Heart left ventricle (tissue), 16 donors: ENCODE data around the gene CAMTA1. TPM values are rescaled to one million over a fixed set of nuclear protein-coding genes. Genes with fewer than 3 reads are reported as not detected.

Experiments
- ATAC-seq, 4 donors: fragments of 200-7000 bp; cut with Tn5 transposase; one replicate each; pipeline ENCODE4 v1.9.1; 2020 to 2022; ENCODE audit warnings: moderate library complexity in 4 of 4, mild to moderate bottlenecking in 3 of 4, moderate number of reproducible peaks in 1 of 4
- DNase-seq, 5 donors: peaks; one replicate each; pipeline ENCODE4 v3.0.0-alpha.2; 2020
- H3K27ac ChIP-seq, 12 donors: fragments of 200-600 bp; sonication (generic) in 4 of 12; one replicate each; pipeline versions ENCODE4 v1.5.0 to v1.8.0; 2016 to 2022; ENCODE audit warnings: mild to moderate bottlenecking in 2 of 12
- H3K27me3 ChIP-seq, 9 donors: fragments of 200-600 bp; sonication (generic) in 2 of 9; one replicate each; pipeline versions ENCODE4 v1.5.1 to v1.8.0; 2016 to 2022; ENCODE audit warnings: mild to moderate bottlenecking in 3 of 9
- H3K36me3 ChIP-seq, 9 donors: fragments of 200-600 bp; sonication (generic) in 2 of 9; one replicate each; pipeline versions ENCODE4 v1.5.0 to v1.8.0; 2018 to 2022; ENCODE audit warnings: mild to moderate bottlenecking in 2 of 9
- H3K4me1 ChIP-seq, 12 donors: fragments of 200-600 bp; sonication (generic) in 4 of 12; one replicate each; pipeline versions ENCODE4 v1.5.0 to v1.8.0; 2016 to 2022; ENCODE audit warnings: mild to moderate bottlenecking in 3 of 12
- H3K4me3 ChIP-seq, 12 donors: fragments of 200-600 bp; sonication (generic) in 4 of 12; one replicate each; pipeline versions ENCODE4 v1.5.0 to v1.8.0; 2017 to 2022; ENCODE audit warnings: mild to moderate bottlenecking in 9 of 12, moderate library complexity in 4 of 12
- H3K9me3 ChIP-seq, 12 donors: fragments of 200-600 bp; sonication (generic) in 4 of 12; one replicate each; pipeline versions ENCODE4 v1.5.0 to v1.8.0; 2016 to 2022; ENCODE audit warnings: mild to moderate bottlenecking in 1 of 12
- CTCF ChIP-seq, 12 donors: fragments of 200-600 bp; sonication (generic) in 4 of 12; IDR thresholded peaks; one replicate each; pipeline versions ENCODE4 v1.5.0 to v1.8.0; 2018 to 2022; ENCODE audit warnings: antibody characterized with exemption in 12 of 12, mild to moderate bottlenecking in 5 of 12
- POLR2A ChIP-seq, 2 donors: fragments of 450-650 bp; IDR thresholded peaks; one replicate each; pipeline ENCODE4 v1.6.1; 2017; ENCODE audit warnings: antibody characterized with exemption in 2 of 2, mild to moderate bottlenecking in 2 of 2, moderate library complexity in 2 of 2
- WGBS, 4 donors: extraction: QIAGEN DNeasy Blood & Tissue Kit in 2 of 4; methylation state at CpG; one replicate each; pipeline versions ENCODE4 v1.1.5 to v1.1.7; 2013 to 2018; 5-methylcytosine and 5-hydroxymethylcytosine counted together
- intact Hi-C, 10 donors: fragments of 100-400 bp; cut with DNase I; formaldehyde crosslinking; loops; one replicate each; pipeline versions ENCODE4 v1.11.1 to v1.14.2; 2022
- polyA plus RNA-seq, 2 donors: library from polyadenylated mRNA; stranded (reverse); fragments of 200-250 nt; gene quantifications; one replicate each; pipeline ENCODE4 v1.2.3, GENCODE V29; 2013
- total RNA-seq, 9 donors: library from RNA; depleted of rRNA in 2 of 9; stranded (reverse); fragments of >200 nt in 2 of 9; fragmentation: NEBNext Ultra II Directional in 3 of 9; extraction: Animal tissue kit (Norgen Biotek cat#: 25700) in 3 of 9; gene quantifications; one replicate each; pipeline versions ENCODE4 v1.1.0 to v1.2.4, GENCODE V29; 2016 to 2023
- donor health status: ischemic (EF 13 %, LVEDD 7.1; RV severe dilation, severe dysfunction).
- donor health status: healthy with polysubstance abuse.
- donor health status: DM: no; HTN: yes; CAD: no.
- donor health status: DM: no; HTN: no; CAD: no.
- donor health status: ischemic (EF 25% LVEDD 6.9; RV normal size, moderate dysfunction).
- donor health status: ischemic (EF 25% LVEDD 5.7; RV mildly dilated, moderate dysfunction).
- donor health status: healthy.
- donor health status: DM: yes; HTN: yes; CAD: no.
- donor health status: ischemic (EF 35%, LVEDD 5.7; RV mildly dilated, moderate dysfunction).
- donor health status: nonischemic (EF 11% LVEDD 7.7; RV severe dilation, severe dysfunction).
- donor health status: DM: yes; HTN: yes; CAD: no.
- donor health status: PGD.
- donor health status: ischemic (EF 29% LVEDD 5.4; RV normal size, mild dysfunction).
- donor health status: nonischemic (EF 23%, LVEDD 6.1; RV moderate dilation, normal function).

CAMTA1 gene
- total and polyA plus RNA-seq, 11 donors: 114 to 303 (median 137) TPM

GRCh38 chr1:6965935-6966241, 180.6 kb downstream of the CAMTA1 start:
- ATAC-seq (no peak), DNase-seq (no peak)
- TF ChIP-seq POLR2A (IDR thresholded peaks at IDR 0.05): no peak
- no peak for TF ChIP-seq CTCF (IDR thresholded peaks at IDR 0.05)
- H3K27ac ChIP-seq: no peak overlapping the region
- H3K27me3 ChIP-seq: peaks cover 0 to 41% (median 10%) of the 10 kb centered on the region in 9 donors
- H3K4me3 ChIP-seq: no peak overlapping the region
- peaks cover 0 to 26% (median 7%) of the 10 kb centered on the region in 12 donors for H3K4me1 ChIP-seq
- 77 to 89% (median 83%) methylated on average over 7 of the region's 7 CpGs for WGBS, 4 donors
- no peaks in the 10 kb centered on the region for H3K36me3 ChIP-seq
- intact Hi-C loops: loop anchor here in 1 of 10 donors (10.0 kb wide), 1 partner anchor 241 kb away; no protein-coding TSS in a partner anchor
- no peaks in the 10 kb centered on the region for H3K9me3 ChIP-seq

- 92 to 95% (median 95%) methylated on average over 5 of the region's 5 CpGs for WGBS, 4 donors
- peaks cover 0 to 41% (median 10%) of the 10 kb centered on the region in 9 donors for H3K27me3 ChIP-seq
Observed at GRCh38 chr1:6966326-6966725, 181.1 kb downstream of the CAMTA1 start.

GRCh38 chr1:6967431-6968111, 182.3 kb downstream of the CAMTA1 start:
- no peak for DNase-seq
- no peak for ATAC-seq
- Histone ChIP-seq H3K9me3 (no peaks in the 10 kb centered on the region), H3K36me3 (no peaks in the 10 kb centered on the region), H3K4me3 (no peak overlapping the region), H3K4me1 (peaks cover 0 to 16% (median 1%) of the 10 kb centered on the region in 12 donors), H3K27ac (no peak overlapping the region), H3K27me3 (peaks cover 0 to 35% (median 10%) of the 10 kb centered on the region in 9 donors)
- intact Hi-C loops: loop anchor here in 1 of 10 donors (10.0 kb wide), 1 partner anchor 243 kb away; no protein-coding TSS in a partner anchor
- TF ChIP-seq CTCF (IDR thresholded peaks at IDR 0.05) (no peak), POLR2A (IDR thresholded peaks at IDR 0.05) (no peak)
- WGBS, 4 donors: 76 to 81% (median 78%) methylated on average over 8 of the region's 8 CpGs

More at GRCh38 chr1:6966326-6966725, 181.1 kb downstream of the CAMTA1 start:
- Histone ChIP-seq H3K9me3 (no peaks in the 10 kb centered on the region), H3K27ac (no peak overlapping the region), H3K4me1 (peaks cover 0 to 29% (median 7%) of the 10 kb centered on the region in 12 donors), H3K36me3 (no peaks in the 10 kb centered on the region), H3K4me3 (no peak overlapping the region)
- ATAC-seq (no peak), DNase-seq (no peak)
- intact Hi-C loops: loop anchor here in 1 of 10 donors (10.0 kb wide), 1 partner anchor 242 kb away; no protein-coding TSS in a partner anchor
- TF ChIP-seq POLR2A (IDR thresholded peaks at IDR 0.05): no peak
- TF ChIP-seq CTCF (IDR thresholded peaks at IDR 0.05): no peak

GRCh38 chr1:6969106-6969505, 183.9 kb downstream of the CAMTA1 start:
- no peak for TF ChIP-seq POLR2A (IDR thresholded peaks at IDR 0.05)
- TF ChIP-seq CTCF (IDR thresholded peaks at IDR 0.05): no peak
- 76 to 87% (median 81%) methylated on average over 13 of the region's 13 CpGs for WGBS, 4 donors
- H3K27ac ChIP-seq: no peak overlapping the region
- no peaks in the 10 kb centered on the region for H3K9me3 ChIP-seq
- ATAC-seq (no peak), DNase-seq (no peak)
- H3K27me3 ChIP-seq: peaks cover 0 to 26% (median 0%) of the 10 kb centered on the region in 9 donors
- H3K36me3 ChIP-seq: no peaks in the 10 kb centered on the region
- H3K4me1 ChIP-seq: peaks cover 0 to 6% (median 0%) of the 10 kb centered on the region in 12 donors
- H3K4me3 ChIP-seq: no peak overlapping the region
- intact Hi-C loops: loop anchor here in 1 of 10 donors (10.0 kb wide), 1 partner anchor 244 kb away; no protein-coding TSS in a partner anchor
